Measurements from ENCODE around the gene CLASP2.

CLASP2 gene

GRCh38 chr3:33665294-33665693 is 52.8 kb downstream of the CLASP2 start:
- DNase-seq (ENCODE audit: insufficient read length, low spot score) (no peak), FAIRE-seq (no peak)

DNA sequence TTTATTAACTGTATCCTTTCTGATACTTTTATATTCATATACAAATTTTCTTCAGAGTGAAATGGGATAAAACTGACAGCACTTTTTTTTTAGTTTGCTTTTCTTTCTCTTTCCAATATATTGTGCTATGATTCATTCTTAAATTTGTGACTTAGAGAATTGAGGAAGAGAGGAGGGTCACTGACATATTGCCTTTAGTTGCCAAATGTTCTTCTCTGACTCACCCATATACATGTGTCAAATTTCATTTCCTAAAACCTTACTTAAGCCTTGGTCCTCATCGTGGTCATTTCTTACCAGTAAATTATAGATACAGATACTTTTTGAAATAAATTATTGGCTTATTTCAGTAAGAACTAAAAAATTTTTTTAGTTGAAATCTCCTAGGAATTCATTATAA is 53.9 kb downstream of the CLASP2 start:
- TF ChIP-seq CTCF (IDR thresholded peaks at IDR 0.05; ENCODE audit: insufficient read depth, missing control alignments): no peak
- DNase-seq (ENCODE audit: insufficient read length, low spot score): no peak
- no peak for FAIRE-seq

More at GRCh38 chr3:33665294-33665693, 52.8 kb downstream of the CLASP2 start:
- no peak for TF ChIP-seq CTCF (IDR thresholded peaks at IDR 0.05; ENCODE audit: insufficient read depth, missing control alignments)

DNA sequence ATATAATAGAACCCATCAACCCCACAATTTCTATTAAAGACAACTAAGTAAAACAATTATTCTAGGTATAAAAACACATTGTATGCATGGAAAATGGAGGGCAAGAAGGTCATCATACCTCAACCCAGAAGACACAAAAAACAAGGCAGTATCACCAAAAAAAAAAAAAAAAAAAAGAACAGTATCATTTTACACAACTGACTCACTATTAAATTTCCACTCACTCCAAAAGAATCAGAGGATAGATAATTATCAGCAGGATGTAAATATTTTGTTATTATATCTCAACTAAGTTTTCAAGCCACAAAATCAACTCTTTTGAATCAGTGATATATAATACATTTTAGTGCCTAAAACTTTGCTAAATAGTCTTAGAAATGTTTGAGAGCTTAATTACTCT is 55.0 kb downstream of the CLASP2 start:
- TF ChIP-seq CTCF (IDR thresholded peaks at IDR 0.05; ENCODE audit: insufficient read depth, missing control alignments): no peak
- no peak for FAIRE-seq

GRCh38 chr3:33659856-33660434 is 58.1 kb downstream of the CLASP2 start:
- no peak for DNase-seq (ENCODE audit: insufficient read length, low spot score)
- peak; percentile 61 for FAIRE-seq
- TF ChIP-seq CTCF (IDR thresholded peaks at IDR 0.05; ENCODE audit: insufficient read depth, missing control alignments): no peak

More for the DNA sequence above, 55.0 kb downstream of the CLASP2 start:
- DNase-seq (ENCODE audit: insufficient read length, low spot score): no peak

GRCh38 chr3:33658991-33659848 is 58.8 kb downstream of the CLASP2 start:
- FAIRE-seq: peak; percentile 98
- no peak for DNase-seq (ENCODE audit: insufficient read length, low spot score)
- TF ChIP-seq CTCF (IDR thresholded peaks at IDR 0.05; ENCODE audit: insufficient read depth, missing control alignments): no peak

- no peak for TF ChIP-seq CTCF (IDR thresholded peaks at IDR 0.05; ENCODE audit: insufficient read depth, missing control alignments)
- no peak for DNase-seq (ENCODE audit: insufficient read length, low spot score)
- FAIRE-seq: no peak
These were observed 59.4 kb downstream of the CLASP2 start for GRCh38 chr3:33658621-33658990.

- no peak for TF ChIP-seq CTCF (IDR thresholded peaks at IDR 0.05; ENCODE audit: insufficient read depth, missing control alignments)
- FAIRE-seq: no peak
These were observed 60.0 kb downstream of the CLASP2 start for GRCh38 chr3:33658039-33658438.

More at GRCh38 chr3:33658039-33658438, 60.0 kb downstream of the CLASP2 start:
- no peak for DNase-seq (ENCODE audit: insufficient read length, low spot score)

Data from D721Med (cell line).